ENCODE measurements around the gene GATAD2B. TPM values are rescaled to one million over a fixed set of nuclear protein-coding genes. Genes with fewer than 3 reads are reported as not detected.
A peak's percentile ranks its signal among the peaks of the same experiment; 100 is the strongest.

GATAD2B gene
- total and polyA plus RNA-seq, 8 donors = 31.5 to 41.5 (median 33.1) TPM

GRCh38 chr1:153776845-153777370 is 145.9 kb downstream of the GATAD2B start:
- DNase-seq (no peak), ATAC-seq (no peak)
- no peaks in the 10 kb centered on the region for H3K9me3 ChIP-seq
- TF ChIP-seq, protein P1, sequence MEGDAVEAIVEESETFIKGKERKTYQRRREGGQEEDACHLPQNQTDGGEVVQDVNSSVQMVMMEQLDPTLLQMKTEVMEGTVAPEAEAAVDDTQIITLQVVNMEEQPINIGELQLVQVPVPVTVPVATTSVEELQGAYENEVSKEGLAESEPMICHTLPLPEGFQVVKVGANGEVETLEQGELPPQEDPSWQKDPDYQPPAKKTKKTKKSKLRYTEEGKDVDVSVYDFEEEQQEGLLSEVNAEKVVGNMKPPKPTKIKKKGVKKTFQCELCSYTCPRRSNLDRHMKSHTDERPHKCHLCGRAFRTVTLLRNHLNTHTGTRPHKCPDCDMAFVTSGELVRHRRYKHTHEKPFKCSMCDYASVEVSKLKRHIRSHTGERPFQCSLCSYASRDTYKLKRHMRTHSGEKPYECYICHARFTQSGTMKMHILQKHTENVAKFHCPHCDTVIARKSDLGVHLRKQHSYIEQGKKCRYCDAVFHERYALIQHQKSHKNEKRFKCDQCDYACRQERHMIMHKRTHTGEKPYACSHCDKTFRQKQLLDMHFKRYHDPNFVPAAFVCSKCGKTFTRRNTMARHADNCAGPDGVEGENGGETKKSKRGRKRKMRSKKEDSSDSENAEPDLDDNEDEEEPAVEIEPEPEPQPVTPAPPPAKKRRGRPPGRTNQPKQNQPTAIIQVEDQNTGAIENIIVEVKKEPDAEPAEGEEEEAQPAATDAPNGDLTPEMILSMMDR (IDR thresholded peaks at IDR 0.05) = no peak
- no peak overlapping the region for H3K27ac ChIP-seq
- H3K4me3 ChIP-seq = peak overlapping the region in 1 of 2 donors; percentile 84
- H3K4me1 ChIP-seq = peaks cover 17 to 74% of the 10 kb centered on the region in 2 donors
- H3K36me3 ChIP-seq = peaks cover 0 to 32% of the 10 kb centered on the region in 2 donors
- no peaks in the 10 kb centered on the region for H3K27me3 ChIP-seq
- intact Hi-C loops (cut with DNase I) = no loop called here

DNA sequence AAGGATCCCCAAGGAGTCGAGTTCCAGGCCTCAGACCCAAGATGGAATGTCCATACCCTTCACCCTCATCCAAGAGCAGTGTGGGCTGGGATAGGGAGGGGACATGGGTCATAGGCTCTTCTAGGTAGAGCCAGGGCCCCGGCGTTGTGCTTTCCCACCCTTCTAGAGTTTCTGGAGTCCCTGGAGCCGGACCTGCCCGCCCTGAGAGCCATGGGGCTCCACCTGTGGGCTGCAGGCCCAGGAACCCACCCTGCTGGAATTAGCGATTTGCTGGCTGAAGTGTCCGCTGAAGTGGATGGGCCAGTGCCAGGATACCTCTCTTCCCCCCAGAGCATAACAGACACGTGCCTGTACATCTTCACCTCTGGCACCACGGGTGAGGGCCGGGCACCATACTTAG is 146.4 kb downstream of the GATAD2B start:
- no peak for DNase-seq
- Histone ChIP-seq H3K36me3 (peaks cover 0 to 37% of the 10 kb centered on the region in 2 donors), H3K4me3 (peak overlapping the region; percentile 68 to 84), H3K4me1 (peaks cover 17 to 75% of the 10 kb centered on the region in 2 donors), H3K27me3 (no peaks in the 10 kb centered on the region), H3K27ac (peak overlapping the region in 1 of 2 donors; percentile 95), H3K9me3 (no peaks in the 10 kb centered on the region)
- intact Hi-C loops (cut with DNase I) = no loop called here
- TF ChIP-seq, protein P1 (IDR thresholded peaks at IDR 0.05) = no peak
- no peak for ATAC-seq

GRCh38 chr1:153775458-153776327 is 147.1 kb downstream of the GATAD2B start:
- ATAC-seq (peak; percentile 74), DNase-seq (peak; percentile 42 to 92 (median 72))
- Histone ChIP-seq H3K9me3 (no peaks in the 10 kb centered on the region), H3K27me3 (no peaks in the 10 kb centered on the region), H3K4me3 (peak overlapping the region; percentile 68 to 84), H3K36me3 (peaks cover 0 to 44% of the 10 kb centered on the region in 2 donors), H3K27ac (peak overlapping the region; percentile 85 to 95), H3K4me1 (peaks cover 17 to 82% of the 10 kb centered on the region in 2 donors)
- TF ChIP-seq, protein P1 (IDR thresholded peaks at IDR 0.05) = no peak
- intact Hi-C loops (cut with DNase I) = no loop called here

DNA sequence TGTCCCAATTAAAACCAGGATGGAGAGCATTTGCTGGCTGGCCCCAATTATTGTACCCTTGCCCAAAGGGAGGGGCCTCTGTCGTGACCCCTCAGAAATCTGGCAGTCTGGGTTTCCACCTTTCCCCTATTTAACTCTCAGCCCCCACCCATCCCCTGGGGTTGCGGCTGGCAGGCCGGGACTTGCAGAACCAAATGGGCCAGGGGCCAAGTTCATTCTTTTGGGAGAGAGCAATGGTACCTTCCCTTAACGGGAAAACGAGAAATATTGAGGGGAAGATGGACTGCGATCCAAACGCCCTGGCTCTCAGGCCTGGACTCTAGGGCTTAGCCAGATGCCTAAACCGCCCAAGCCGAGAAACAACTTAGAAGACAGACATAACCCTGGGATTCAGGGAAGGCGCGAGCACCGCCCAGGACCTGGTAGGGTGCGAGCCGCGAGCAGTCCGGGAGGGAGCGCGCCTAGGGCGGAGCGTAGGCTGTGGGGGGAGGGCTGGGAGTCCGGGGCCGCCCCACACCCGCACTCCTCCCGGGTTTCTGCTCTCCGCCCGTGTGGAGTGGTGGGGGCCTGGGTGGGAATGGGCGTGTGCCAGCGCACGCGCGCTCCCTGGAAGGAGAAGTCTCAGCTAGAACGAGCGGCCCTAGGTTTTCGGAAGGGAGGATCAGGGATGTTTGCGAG is 147.9 kb downstream of the GATAD2B start, which contains the start of gene SLC27A3:
SLC27A3 (plus strand) TSS at position 628 of the 678 bp plus-strand sequence. CDS start 91 bp downstream, outside the sequence.
- Histone ChIP-seq H3K27me3 (no peaks in the 10 kb centered on the region), H3K9me3 (no peaks in the 10 kb centered on the region), H3K36me3 (peaks cover 0 to 50% of the 10 kb centered on the region in 2 donors), H3K4me3 (peak within 1 kb of the TSS; percentile 68 to 84), H3K27ac (peak within 1 kb of the TSS; percentile 85 to 95), H3K4me1 (peaks cover 17 to 83% of the 10 kb centered on the region in 2 donors)
- intact Hi-C loops (cut with DNase I) = loop anchor here in 1 of 2 donors (5.0 kb wide), 1 partner anchor 93 kb away; no protein-coding TSS in a partner anchor
- ATAC-seq (peak; percentile 89), DNase-seq (peak; percentile 74 to 94 (median 86))
- TF ChIP-seq, protein P1 (IDR thresholded peaks at IDR 0.05) = no peak
